A549 (cell line): ENCODE data around the gene TMEM107. TPM values are rescaled to one million over a fixed set of nuclear protein-coding genes. Genes with fewer than 3 reads are reported as not detected.

Source experiments
- ATAC-seq, 2 experiments: fragments of 200-7000 bp in 1 of 2; fragments of >200 bp in 1 of 2; cut with Nextera tagmentation in 1 of 2; cut with Tn5 transposase in 1 of 2; 3 replicates each; pipeline versions ENCODE4 v1.8.0 to v1.9.1; 2018 to 2020; ENCODE audit warnings: mild to moderate bottlenecking in 1 of 2, moderate library complexity in 1 of 2
- CTCF ChIA-PET: fragments of 300-600 bp; sonication (Branson Sonifier 250); formaldehyde crosslinking; extraction: SDS; loops from one replicate; lab custom pipeline; 2021; ENCODE audit warnings: antibody characterized with exemption, inconsistent platforms; lab: Yijun Ruan, JAX
- POLR2A ChIA-PET: fragments of 350-600 bp; formaldehyde crosslinking; extraction: SDS; loops from one replicate; lab custom pipeline; 2021; ENCODE audit warnings: antibody characterized with exemption, inconsistent platforms; lab: Yijun Ruan, JAX
- DNase-seq, 2 experiments: peaks; one replicate each; pipeline versions ENCODE4 v3.0.0 to v3.0.0-alpha.2; 2011 to 2016; ENCODE audit warnings: low read depth in 1 of 2, low spot score in 1 of 2
- FAIRE-seq: peaks from 2 replicates; lab custom pipeline; 2011; peaks lifted over from hg19 to GRCh38; lab: Jason Lieb, UNC
- H3K27ac ChIP-seq, 2 experiments: fragments of >200 bp; sonication (Bioruptor Twin); formaldehyde crosslinking; 3 replicates each; pipeline ENCODE4 v1.5.1; 2016 to 2017
- H3K4me1 ChIP-seq: fragments of >200 bp; sonication (Bioruptor Twin); formaldehyde crosslinking; 3 replicates; pipeline ENCODE4 v1.6.1; 2016
- H3K4me2 ChIP-seq: fragments of >200 bp; sonication (Bioruptor Twin); formaldehyde crosslinking; 3 replicates; pipeline ENCODE4 v1.6.1; 2016
- H3K4me3 ChIP-seq: fragments of >200 bp; sonication (Bioruptor Twin); formaldehyde crosslinking; 3 replicates; pipeline ENCODE4 v1.5.1; 2016
- H3K9me3 ChIP-seq: fragments of >200 bp; sonication (Bioruptor Twin); formaldehyde crosslinking; 3 replicates; pipeline ENCODE4 v1.6.1; 2016
- BHLHE40 ChIP-seq: IDR thresholded peaks from 2 replicates; pipeline ENCODE4 v1.6.1; 2012; ENCODE audit warnings: low read depth, low read length, inconsistent platforms
- CBX2 ChIP-seq: fragments of 200-600 bp; sonication (generic); IDR thresholded peaks from 2 replicates; pipeline ENCODE4 v1.6.1; 2016; ENCODE audit warnings: low read depth, mild to moderate bottlenecking, borderline replicate concordance
- CEBPB ChIP-seq, 2 experiments: fragments of >200 bp in 1 of 2; sonication (Bioruptor Twin) in 1 of 2; formaldehyde crosslinking in 1 of 2; IDR thresholded peaks; 2 replicates each; pipeline ENCODE4 v1.6.1; 2012 to 2016
- CHD2 ChIP-seq: fragments of 150-350 bp; IDR thresholded peaks from 2 replicates; pipeline ENCODE4 v1.6.1; 2014; ENCODE audit warnings: low read length; ENCODE audit not compliant: partially characterized antibody
- E2F6 ChIP-seq: IDR thresholded peaks from 2 replicates; pipeline ENCODE4 v1.6.1; 2012; ENCODE audit warnings: low read depth, borderline replicate concordance
- EHMT2 ChIP-seq: fragments of 200-600 bp; sonication (generic); IDR thresholded peaks from 2 replicates; pipeline ENCODE4 v1.6.1; 2016; ENCODE audit warnings: antibody characterized with exemption, low read depth, mild to moderate bottlenecking, moderate library complexity
- EP300 ChIP-seq, 2 experiments: fragments of >200 bp; sonication (Bioruptor Twin); formaldehyde crosslinking; IDR thresholded peaks; 2 replicates in 1 of 2; 3 replicates in 1 of 2; pipeline ENCODE4 v1.6.1; 2016 to 2017
- ESRRA ChIP-seq: fragments of 150-350 bp; IDR thresholded peaks from 2 replicates; pipeline ENCODE4 v1.6.1; 2014; ENCODE audit warnings: mild to moderate bottlenecking, low read length, borderline replicate concordance
- FOSB ChIP-seq: fragments of 250-450 bp; sonication (Bioruptor Pico); IDR thresholded peaks from 2 replicates; pipeline ENCODE4 v1.5.0; 2020; ENCODE audit warnings: mild to moderate bottlenecking, moderate library complexity
- FOSL2 ChIP-seq, 2 experiments: fragments of 450-650 bp in 1 of 2; fragments of >200 bp in 1 of 2; sonication (Bioruptor Twin) in 1 of 2; formaldehyde crosslinking; IDR thresholded peaks; 2 replicates each; pipeline versions ENCODE4 v1.5.0 to v1.6.1; 2016 to 2020; ENCODE audit warnings: mild to moderate bottlenecking in 1 of 2, moderate library complexity in 1 of 2
- GATA3 ChIP-seq: IDR thresholded peaks from 2 replicates; pipeline ENCODE4 v1.6.1; 2012; ENCODE audit warnings: borderline replicate concordance
- HOXA7 ChIP-seq: fragments of 250-450 bp; sonication (Bioruptor Pico); IDR thresholded peaks from 2 replicates; pipeline ENCODE4 v1.5.0; 2020; ENCODE audit warnings: mild to moderate bottlenecking, moderate library complexity
- HOXB13 ChIP-seq: fragments of 250-450 bp; sonication (Bioruptor Pico); IDR thresholded peaks from 2 replicates; pipeline ENCODE4 v1.5.0; 2020; ENCODE audit warnings: low read depth, mild to moderate bottlenecking, moderate library complexity
- HOXB5 ChIP-seq: fragments of 250-450 bp; sonication (Bioruptor Pico); IDR thresholded peaks from 2 replicates; pipeline ENCODE4 v1.5.0; 2020; ENCODE audit warnings: mild to moderate bottlenecking, moderate library complexity
- JUNB ChIP-seq: fragments of >200 bp; sonication (Bioruptor Twin); formaldehyde crosslinking; IDR thresholded peaks from 2 replicates; pipeline ENCODE4 v1.6.1; 2016
- KDM5A ChIP-seq: fragments of 200-600 bp; sonication (generic); IDR thresholded peaks from 2 replicates; pipeline ENCODE4 v1.6.1; 2016; ENCODE audit warnings: antibody characterized with exemption, mild to moderate bottlenecking
- MAFK ChIP-seq: fragments of 450-650 bp; IDR thresholded peaks from 2 replicates; pipeline ENCODE4 v1.6.1; 2014; ENCODE audit not compliant: partially characterized antibody
- MAX ChIP-seq: IDR thresholded peaks from 2 replicates; pipeline ENCODE4 v1.6.1; 2012
- MAZ ChIP-seq: fragments of 150-350 bp; IDR thresholded peaks from 2 replicates; pipeline ENCODE4 v1.6.1; 2014; ENCODE audit warnings: antibody characterized with exemption, low read depth, low read length, borderline replicate concordance
- MYC ChIP-seq: IDR thresholded peaks from 2 replicates; pipeline ENCODE4 v1.6.1; 2012; ENCODE audit warnings: mild to moderate bottlenecking, inconsistent platforms, low read length, improper control_type of control experiment, borderline replicate concordance
- NFE2L2 ChIP-seq: fragments of 150-350 bp; conservative IDR thresholded peaks from 2 replicates; pipeline ENCODE4 v1.6.1; 2014; ENCODE audit warnings: low read length
- NPAS2 ChIP-seq: fragments of 250-450 bp; sonication (Bioruptor Pico); IDR thresholded peaks from 2 replicates; pipeline ENCODE4 v1.8.0; 2022; ENCODE audit warnings: mild to moderate bottlenecking, moderate library complexity, borderline replicate concordance
- PBX3 ChIP-seq: IDR thresholded peaks from 2 replicates; pipeline ENCODE4 v1.6.1; 2012
- PHF8 ChIP-seq: fragments of 200-600 bp; sonication (generic); IDR thresholded peaks from 2 replicates; pipeline ENCODE4 v1.6.1; 2016; ENCODE audit warnings: low read depth, mild to moderate bottlenecking, antibody characterized with exemption, moderate library complexity, borderline replicate concordance
- POLR2A ChIP-seq: IDR thresholded peaks from 2 replicates; pipeline ENCODE4 v1.6.1; 2012; ENCODE audit warnings: mild to moderate bottlenecking, low read length
- REST ChIP-seq: fragments of 200-600 bp; sonication (generic); IDR thresholded peaks from 2 replicates; pipeline ENCODE4 v1.6.1; 2016; ENCODE audit warnings: antibody characterized with exemption, mild to moderate bottlenecking, moderate library complexity
- RFX5 ChIP-seq: fragments of 450-650 bp; IDR thresholded peaks from 2 replicates; pipeline ENCODE4 v1.7.1; 2014; ENCODE audit warnings: antibody characterized with exemption, mild to moderate bottlenecking, moderate library complexity
- SMC3 ChIP-seq: fragments of >200 bp; sonication (Bioruptor Twin); formaldehyde crosslinking; IDR thresholded peaks from 3 replicates; pipeline ENCODE4 v1.6.1; 2018; ENCODE audit warnings: inconsistent platforms
- SREBF2 ChIP-seq: fragments of 450-650 bp; IDR thresholded peaks from 2 replicates; pipeline ENCODE4 v1.6.1; 2014; ENCODE audit warnings: mild to moderate bottlenecking, moderate library complexity
- TFCP2L1 ChIP-seq: fragments of 250-450 bp; sonication (Bioruptor Pico); IDR thresholded peaks from 2 replicates; pipeline ENCODE4 v1.5.0; 2021; ENCODE audit warnings: mild to moderate bottlenecking
- TP53 ChIP-seq: fragments of 250-450 bp; sonication (Bioruptor Pico); IDR thresholded peaks from 2 replicates; pipeline ENCODE4 v1.5.0; 2021; ENCODE audit warnings: mild to moderate bottlenecking, moderate library complexity
- ZC3H11A ChIP-seq: fragments of 450-650 bp; IDR thresholded peaks from 2 replicates; pipeline ENCODE4 v1.6.1; 2014; ENCODE audit warnings: antibody characterized with exemption, mild to moderate bottlenecking
- ZNF302 ChIP-seq: fragments of 250-450 bp; sonication (Bioruptor Pico); IDR thresholded peaks from 2 replicates; pipeline ENCODE4 v1.9.0; 2021; ENCODE audit warnings: inconsistent platforms, mild to moderate bottlenecking, moderate library complexity
- ZSCAN20 ChIP-seq: fragments of 250-450 bp; sonication (Bioruptor Pico); IDR thresholded peaks from 2 replicates; pipeline ENCODE4 v1.8.0; 2022; ENCODE audit warnings: mild to moderate bottlenecking, moderate library complexity
- WGBS: methylation state at CpG from one replicate; pipeline ENCODE4 v1.1.6; 2017; ENCODE audit errors: missing lambda C conversion rate; 5-methylcytosine and 5-hydroxymethylcytosine counted together
- polyA minus RNA-seq: library from RNA; depleted of rRNA, polyadenylated mRNA; stranded (reverse); fragments of >200 nt; gene quantifications from 2 replicates; pipeline ENCODE4 v1.2.3, GENCODE V29; 2011; rRNA and poly(A)+ RNA removed
- polyA plus RNA-seq, 4 experiments: library from polyadenylated mRNA; depleted of rRNA in 3 of 4; stranded (reverse); fragments of >200 nt; fragmentation: RNase III in 1 of 4; extraction: RNeasy Plus Mini Kit Qiagen cat#74134 plus additional on column Dnase treatment in 1 of 4; gene quantifications; 2 replicates in 3 of 4; 3 replicates in 1 of 4; pipeline ENCODE4 v1.2.3, GENCODE V29; 2011 to 2017
- TF ChIP-seq, protein P1 (sequence below): fragments of 150-350 bp; IDR thresholded peaks from 2 replicates; pipeline ENCODE4 v1.6.1; 2014; ENCODE audit warnings: low read depth, mild to moderate bottlenecking, low read length

Gene TMEM107
- 21.8 and 22.8 TPM in 2 replicates for polyA plus RNA-seq (2011; rRNA removed)
- polyA plus RNA-seq (2012; cell fraction: cytosol; rRNA removed) = 27.0 and 28.5 TPM in 2 replicates
- 17.3 and 18.3 TPM in 2 replicates for polyA plus RNA-seq (2012; cell fraction: nucleus; rRNA removed)
- 16.0 to 19.2 TPM (median 17.0 TPM) in 3 replicates for polyA plus RNA-seq (2017; fragmentation: RNase III; extraction: RNeasy Plus Mini Kit Qiagen cat#74134 plus additional on column Dnase treatment)
- polyA minus RNA-seq = 94.8 and 135 TPM in 2 replicates

DNA sequence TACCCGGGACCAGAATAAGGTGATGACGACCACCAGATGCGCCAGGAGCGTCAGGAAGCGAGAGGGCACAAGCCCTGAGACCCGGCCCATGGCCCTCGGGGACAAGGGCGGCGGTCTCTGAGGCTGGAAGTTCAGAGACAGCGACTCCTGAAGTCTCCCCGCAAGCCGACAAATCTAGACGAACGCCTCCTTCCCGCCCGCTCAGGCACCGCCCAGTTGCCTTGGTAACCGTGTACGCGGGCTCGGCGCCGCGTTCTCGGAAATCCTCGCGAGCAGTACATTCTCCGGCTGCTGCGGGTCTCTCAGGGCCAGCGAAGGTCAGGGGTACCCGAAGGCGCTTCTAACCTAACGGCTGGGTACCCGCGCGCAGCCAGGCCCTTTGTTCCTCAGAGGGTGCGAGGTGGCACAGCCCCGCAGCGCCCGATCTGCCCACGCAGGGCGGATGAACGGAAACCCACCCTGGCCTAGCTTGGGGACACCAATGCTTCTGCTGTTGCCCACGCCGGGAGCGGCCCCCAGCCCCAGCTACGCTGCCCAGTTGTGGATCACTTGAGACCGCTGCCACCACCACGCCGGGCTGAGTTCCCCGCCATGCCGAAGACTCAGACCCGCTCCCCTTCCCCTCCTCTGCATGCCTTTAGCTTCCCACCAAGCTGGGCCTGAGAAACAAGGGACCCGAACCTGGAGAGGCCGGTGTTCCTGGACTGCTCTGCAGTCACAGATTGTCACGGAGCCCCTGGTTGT lies at the start of gene TMEM107:
Gene TMEM107, minus strand, starts transcription at position 184 of the 744 bp plus-strand sequence. Its CDS starts 94 bp downstream, at position 90.
- FAIRE-seq (no peak), DNase-seq (peak; percentile 89 to 92), ATAC-seq (peak; percentile 67 to 83)
- CTCF ChIA-PET = interaction anchor here (0.8 to 2.0 kb wide), 7 partner anchors 10 to 55 kb away, joined by 3 to 14 read pairs (median 4); no protein-coding TSS in a partner anchor
- no peaks in the 10 kb centered on the region for H3K9me3 ChIP-seq
- 3% methylated on average over 38 of the region's 56 CpGs for WGBS
- H3K4me2 ChIP-seq = peak within 1 kb of the TSS; percentile 98
- peak within 1 kb of the TSS; percentile 55 for H3K4me3 ChIP-seq
- POLR2A ChIA-PET = interaction anchor here (0.6 to 1.6 kb wide), 8 partner anchors 10 to 57 kb away, joined by 3 to 8 read pairs (median 5); partner anchors contain the start of gene BORCS6
- peak within 1 kb of the TSS; percentile 91 to 95 for H3K27ac ChIP-seq
- H3K4me1 ChIP-seq = peaks cover 34% of the 10 kb centered on the region
- TF ChIP-seq PBX3 = no peak
- peak; percentile 77 for TF ChIP-seq MAX
- TF ChIP-seq HOXB13 = peak; percentile 50; the same call in 1 of the 2 replicates
- no peak for TF ChIP-seq SMC3
- no peak for TF ChIP-seq ZNF302 (CRISPR knock-in tag)
- no peak for TF ChIP-seq CEBPB (IDR thresholded peaks at IDR 0.05)
- TF ChIP-seq, protein P1, sequence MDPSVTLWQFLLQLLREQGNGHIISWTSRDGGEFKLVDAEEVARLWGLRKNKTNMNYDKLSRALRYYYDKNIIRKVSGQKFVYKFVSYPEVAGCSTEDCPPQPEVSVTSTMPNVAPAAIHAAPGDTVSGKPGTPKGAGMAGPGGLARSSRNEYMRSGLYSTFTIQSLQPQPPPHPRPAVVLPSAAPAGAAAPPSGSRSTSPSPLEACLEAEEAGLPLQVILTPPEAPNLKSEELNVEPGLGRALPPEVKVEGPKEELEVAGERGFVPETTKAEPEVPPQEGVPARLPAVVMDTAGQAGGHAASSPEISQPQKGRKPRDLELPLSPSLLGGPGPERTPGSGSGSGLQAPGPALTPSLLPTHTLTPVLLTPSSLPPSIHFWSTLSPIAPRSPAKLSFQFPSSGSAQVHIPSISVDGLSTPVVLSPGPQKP = no peak
- no peak for TF ChIP-seq EP300 (IDR thresholded peaks at IDR 0.05)
- TF ChIP-seq HOXA7 (CRISPR knock-in tag) = no peak
- TF ChIP-seq E2F6 = peak; percentile 62
- peak; percentile 80 for TF ChIP-seq TFCP2L1 (CRISPR knock-in tag)
- TF ChIP-seq CHD2 = peak; percentile 89
- 0 out of 2 replicates have a peak, but pooled peaks have one; percentile 27 for TF ChIP-seq PHF8
- TF ChIP-seq TP53 = no peak
- TF ChIP-seq JUNB = no peak
- no peak for TF ChIP-seq MAZ
- peak; percentile 86 for TF ChIP-seq REST
- TF ChIP-seq GATA3 = no peak; the same call in 1 of the 2 replicates
- TF ChIP-seq POLR2A = peak; percentile 55; the same call in 1 of the 2 replicates
- TF ChIP-seq ZC3H11A = no peak
- TF ChIP-seq CBX2 = no peak
- TF ChIP-seq BHLHE40 = no peak
- no peak for TF ChIP-seq ESRRA
- no peak for TF ChIP-seq MAFK
- TF ChIP-seq HOXB5 (CRISPR knock-in tag) = no peak
- TF ChIP-seq KDM5A = no peak
- TF ChIP-seq NFE2L2 = no peak
- 0 out of 2 replicates have a peak, but pooled peaks have one; percentile 54 for TF ChIP-seq RFX5
- no peak for TF ChIP-seq FOSB (CRISPR knock-in tag)
- TF ChIP-seq NPAS2 = no peak
- no peak for TF ChIP-seq EHMT2
- TF ChIP-seq ZSCAN20 (CRISPR knock-in tag) = no peak
- TF ChIP-seq FOSL2 (IDR thresholded peaks at IDR 0.05) = no peak
- no peak for TF ChIP-seq FOSL2 (CRISPR knock-in tag; IDR thresholded peaks at IDR 0.05)
- TF ChIP-seq SREBF2 = no peak
- TF ChIP-seq MYC = no peak
